WERI-Rb-1 (cell line): ENCODE data around the gene MXD3.

Experiments
- DNase-seq: peaks from one replicate; pipeline ENCODE4 v3.0.0-alpha.2; 2020
- H3K27ac ChIP-seq: fragments of 250-450 bp; sonication (Bioruptor Pico); 2 replicates; pipeline ENCODE4 v1.5.1; 2020; ENCODE audit warnings: mild to moderate bottlenecking, moderate library complexity
- H3K27me3 ChIP-seq: fragments of 250-450 bp; sonication (Bioruptor Pico); 2 replicates; pipeline ENCODE4 v1.5.1; 2021; ENCODE audit warnings: mild to moderate bottlenecking, low read depth, moderate library complexity; ENCODE audit not compliant: insufficient read depth, severe bottlenecking
- H3K36me3 ChIP-seq: fragments of 250-450 bp; sonication (Bioruptor Pico); 2 replicates; pipeline ENCODE4 v1.5.1; 2020; ENCODE audit warnings: mild to moderate bottlenecking, moderate library complexity
- H3K4me3 ChIP-seq: 2 replicates; pipeline ENCODE4 v1.5.1; 2011; ENCODE audit warnings: low read depth, mild to moderate bottlenecking, control low read depth, low read length
- H3K9me3 ChIP-seq: fragments of 250-450 bp; sonication (Bioruptor Pico); 2 replicates; pipeline ENCODE4 v1.5.1; 2021; ENCODE audit warnings: mild to moderate bottlenecking, moderate library complexity; ENCODE audit not compliant: severe bottlenecking
- TF ChIP-seq, protein P1 (sequence below): IDR thresholded peaks from 2 replicates; pipeline ENCODE4 v1.5.1; 2011; ENCODE audit warnings: low read depth, mild to moderate bottlenecking, control low read depth, inconsistent platforms, low read length

The MXD3 gene

DNA sequence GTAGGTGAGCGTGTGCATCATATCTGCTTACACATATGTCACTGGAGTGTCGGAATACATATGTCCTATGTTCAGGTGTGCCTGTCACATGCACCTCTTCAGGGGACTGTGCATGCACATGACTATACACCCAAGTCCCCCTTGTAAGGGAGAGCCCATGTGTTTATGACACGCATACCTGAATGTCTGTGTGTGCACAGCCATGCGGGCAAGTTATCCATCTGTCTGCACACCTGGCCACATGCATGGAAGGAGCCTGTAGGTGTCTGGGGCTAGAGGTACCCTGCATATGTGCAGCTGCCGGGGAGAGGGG, 45.4 kb upstream of the MXD3 start:
- Histone ChIP-seq H3K36me3 (no peaks in the 10 kb centered on the region), H3K27ac (no peak overlapping the region), H3K27me3 (no peaks in the 10 kb centered on the region), H3K9me3 (no peaks in the 10 kb centered on the region), H3K4me3 (no peak overlapping the region)
- TF ChIP-seq, protein P1, sequence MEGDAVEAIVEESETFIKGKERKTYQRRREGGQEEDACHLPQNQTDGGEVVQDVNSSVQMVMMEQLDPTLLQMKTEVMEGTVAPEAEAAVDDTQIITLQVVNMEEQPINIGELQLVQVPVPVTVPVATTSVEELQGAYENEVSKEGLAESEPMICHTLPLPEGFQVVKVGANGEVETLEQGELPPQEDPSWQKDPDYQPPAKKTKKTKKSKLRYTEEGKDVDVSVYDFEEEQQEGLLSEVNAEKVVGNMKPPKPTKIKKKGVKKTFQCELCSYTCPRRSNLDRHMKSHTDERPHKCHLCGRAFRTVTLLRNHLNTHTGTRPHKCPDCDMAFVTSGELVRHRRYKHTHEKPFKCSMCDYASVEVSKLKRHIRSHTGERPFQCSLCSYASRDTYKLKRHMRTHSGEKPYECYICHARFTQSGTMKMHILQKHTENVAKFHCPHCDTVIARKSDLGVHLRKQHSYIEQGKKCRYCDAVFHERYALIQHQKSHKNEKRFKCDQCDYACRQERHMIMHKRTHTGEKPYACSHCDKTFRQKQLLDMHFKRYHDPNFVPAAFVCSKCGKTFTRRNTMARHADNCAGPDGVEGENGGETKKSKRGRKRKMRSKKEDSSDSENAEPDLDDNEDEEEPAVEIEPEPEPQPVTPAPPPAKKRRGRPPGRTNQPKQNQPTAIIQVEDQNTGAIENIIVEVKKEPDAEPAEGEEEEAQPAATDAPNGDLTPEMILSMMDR = no peak
- no peak for DNase-seq

DNA sequence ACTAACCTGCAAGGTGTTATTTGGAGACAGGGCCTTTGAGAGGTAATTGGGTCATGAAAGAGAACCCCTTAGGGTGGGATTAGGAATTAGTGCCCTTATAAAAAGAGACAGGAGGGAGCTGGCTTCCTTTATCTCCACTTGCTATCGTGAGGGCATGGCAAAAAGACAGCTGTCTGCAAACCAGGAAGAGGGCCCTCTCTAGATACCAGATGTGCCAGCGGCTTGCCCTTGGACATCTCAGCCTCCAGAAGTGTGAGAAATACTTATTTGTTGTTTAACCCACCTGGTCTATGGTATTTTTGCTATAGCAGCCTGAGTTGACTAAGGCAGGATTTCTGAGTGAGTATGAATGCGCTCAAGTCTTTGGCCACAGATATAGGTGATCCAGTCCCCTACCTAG, 45.0 kb upstream of the MXD3 start:
- DNase-seq = no peak
- no peaks in the 10 kb centered on the region for H3K27me3 ChIP-seq
- H3K4me3 ChIP-seq = no peak overlapping the region
- TF ChIP-seq, protein P1 = no peak
- H3K9me3 ChIP-seq = no peaks in the 10 kb centered on the region
- no peaks in the 10 kb centered on the region for H3K36me3 ChIP-seq
- H3K27ac ChIP-seq = no peak overlapping the region

DNA sequence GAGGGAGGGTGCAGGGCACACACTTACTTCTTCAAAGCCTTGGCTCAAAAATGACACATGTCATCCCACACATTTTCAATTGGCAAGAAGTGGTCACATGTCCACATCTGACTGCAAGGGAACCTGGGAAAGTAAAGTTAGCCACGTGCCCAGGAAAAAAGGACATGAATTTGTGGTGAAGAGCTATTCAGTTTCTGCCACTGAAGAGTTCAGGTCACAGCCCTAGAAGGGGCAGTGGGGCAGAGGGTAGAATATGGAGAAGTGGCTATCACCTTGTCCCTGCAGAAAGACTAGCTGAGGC, 44.1 kb upstream of the MXD3 start:
- Histone ChIP-seq H3K9me3 (no peaks in the 10 kb centered on the region), H3K36me3 (no peaks in the 10 kb centered on the region), H3K27me3 (no peaks in the 10 kb centered on the region), H3K4me3 (no peak overlapping the region), H3K27ac (no peak overlapping the region)
- TF ChIP-seq, protein P1 = no peak
- DNase-seq = no peak

DNA sequence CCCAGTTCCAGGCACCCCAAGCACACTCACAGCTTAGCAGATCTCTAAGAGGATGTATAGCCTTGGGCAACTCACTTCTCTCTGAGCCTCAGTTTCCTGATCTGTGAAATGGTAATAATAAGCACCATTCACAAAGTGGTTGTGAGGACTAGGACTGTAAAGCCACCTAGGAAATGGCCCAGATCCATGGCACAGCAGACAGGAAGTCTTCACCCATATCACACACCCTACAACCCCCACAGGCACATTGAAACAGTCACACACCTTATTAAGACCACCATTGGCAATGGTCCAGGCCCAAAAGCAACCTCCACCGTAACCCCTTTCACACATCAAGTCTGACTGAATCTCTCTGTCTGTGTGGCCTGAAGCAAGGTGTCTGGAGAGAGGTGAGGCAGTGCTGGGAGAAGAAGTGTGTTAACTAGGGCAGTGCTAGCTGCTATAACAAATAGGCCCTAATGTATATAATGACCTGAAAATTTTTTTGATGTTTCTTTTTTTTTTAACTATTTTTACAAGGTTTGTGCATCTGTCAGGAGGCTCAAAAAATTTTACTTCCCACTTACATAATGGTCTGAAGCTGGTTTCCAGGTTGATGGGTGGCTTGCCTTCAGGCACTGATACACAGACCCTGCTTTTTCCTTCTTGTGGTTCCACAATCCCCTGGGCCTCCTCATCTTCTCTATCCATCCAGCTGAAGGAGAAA, 43.6 kb upstream of the MXD3 start:
- Histone ChIP-seq H3K36me3 (no peaks in the 10 kb centered on the region), H3K9me3 (no peaks in the 10 kb centered on the region), H3K27me3 (no peaks in the 10 kb centered on the region), H3K27ac (no peak overlapping the region), H3K4me3 (no peak overlapping the region)
- DNase-seq = no peak
- TF ChIP-seq, protein P1 = no peak

DNA sequence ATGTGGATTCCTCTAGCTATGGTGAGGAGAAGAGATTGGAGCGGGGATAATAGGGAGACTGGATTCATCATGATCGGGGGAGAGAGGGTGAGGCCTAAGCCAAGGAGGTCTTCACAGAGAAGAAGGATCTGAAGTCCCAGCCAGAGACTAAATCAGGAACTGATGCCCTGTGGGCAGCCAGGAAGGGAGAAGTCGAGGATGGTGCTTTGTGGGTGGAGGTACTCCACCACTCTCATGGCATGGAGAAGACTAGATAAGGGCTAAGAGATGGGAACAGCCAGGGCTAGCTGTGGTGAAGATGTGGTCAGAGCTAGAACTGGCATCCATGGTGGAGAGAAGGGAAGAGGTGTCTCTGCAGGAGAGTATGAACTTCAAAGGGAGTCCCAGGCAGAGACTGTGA, 43.0 kb upstream of the MXD3 start:
- no peak overlapping the region for H3K4me3 ChIP-seq
- no peaks in the 10 kb centered on the region for H3K9me3 ChIP-seq
- TF ChIP-seq, protein P1 = no peak
- no peaks in the 10 kb centered on the region for H3K27me3 ChIP-seq
- no peak for DNase-seq
- no peak overlapping the region for H3K27ac ChIP-seq
- no peaks in the 10 kb centered on the region for H3K36me3 ChIP-seq

DNA sequence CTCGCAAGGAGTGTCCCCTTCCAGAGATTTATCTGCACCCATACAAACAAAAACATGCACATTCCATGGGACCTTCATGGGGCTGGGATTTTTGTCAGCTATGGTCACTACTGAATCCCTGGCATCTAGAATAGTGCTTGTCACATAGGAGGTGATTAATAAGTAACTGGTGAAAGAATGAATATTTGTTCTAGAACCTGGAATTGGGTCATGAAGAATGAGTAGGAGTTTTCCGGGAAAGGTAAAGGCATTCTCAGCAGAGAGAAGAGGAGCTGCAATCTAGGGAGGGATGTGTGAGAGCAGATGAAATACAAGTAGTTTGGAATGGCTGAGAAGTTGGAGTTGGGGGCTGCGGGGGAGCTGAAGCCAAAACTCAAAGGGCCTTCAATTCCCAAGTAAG, 42.6 kb upstream of the MXD3 start:
- Histone ChIP-seq H3K9me3 (no peaks in the 10 kb centered on the region), H3K36me3 (no peaks in the 10 kb centered on the region; the same call in 1 of the 2 replicates), H3K4me3 (no peak overlapping the region), H3K27ac (no peak overlapping the region), H3K27me3 (no peaks in the 10 kb centered on the region)
- TF ChIP-seq, protein P1 = no peak
- no peak for DNase-seq
